ENCODE results near the gene ABHD3.

Gene ABHD3

GRCh38 chr18:21704603-21705364 is at the start of gene ABHD3:
TSS of gene ABHD3 (minus strand) at chr18:21704774. CDS start at chr18:21704665, 109 bp downstream.
- peak within 1 kb of the TSS; percentile 70 for H3K4me3 ChIP-seq (ENCODE audit: low read depth, low read length)
- peak; percentile 70 for DNase-seq (ENCODE audit: low read depth)
- TF ChIP-seq CTCF (IDR thresholded peaks at IDR 0.05; ENCODE audit: control insufficient read depth, extremely low read depth, insufficient read depth), result no peak

- DNase-seq (ENCODE audit: low read depth), result no peak
- no peak for TF ChIP-seq CTCF (IDR thresholded peaks at IDR 0.05; ENCODE audit: control insufficient read depth, extremely low read depth, insufficient read depth)
- no peak overlapping the region for H3K4me3 ChIP-seq (ENCODE audit: low read depth, low read length)
Observed at GRCh38 chr18:21747764-21748693, 43.5 kb upstream of the ABHD3 start.

- TF ChIP-seq CTCF (IDR thresholded peaks at IDR 0.05; ENCODE audit: control insufficient read depth, extremely low read depth, insufficient read depth), result no peak
Observed at GRCh38 chr18:21747268-21747667, 42.7 kb upstream of the ABHD3 start.

GRCh38 chr18:21745231-21745630 is 40.7 kb upstream of the ABHD3 start:
- no peak for TF ChIP-seq CTCF (IDR thresholded peaks at IDR 0.05; ENCODE audit: control insufficient read depth, extremely low read depth, insufficient read depth)
- DNase-seq (ENCODE audit: low read depth), result no peak
- no peak overlapping the region for H3K4me3 ChIP-seq (ENCODE audit: low read depth, low read length)

More at GRCh38 chr18:21747268-21747667, 42.7 kb upstream of the ABHD3 start:
- H3K4me3 ChIP-seq (ENCODE audit: low read depth, low read length), result no peak overlapping the region
- no peak for DNase-seq (ENCODE audit: low read depth)

- no peak overlapping the region for H3K4me3 ChIP-seq (ENCODE audit: low read depth, low read length)
- no peak for DNase-seq (ENCODE audit: low read depth)
- TF ChIP-seq CTCF (IDR thresholded peaks at IDR 0.05; ENCODE audit: control insufficient read depth, extremely low read depth, insufficient read depth), result no peak
Observed at GRCh38 chr18:21743166-21743832, 38.7 kb upstream of the ABHD3 start.

GRCh38 chr18:21742315-21742687 is 37.7 kb upstream of the ABHD3 start:
- no peak for TF ChIP-seq CTCF (IDR thresholded peaks at IDR 0.05; ENCODE audit: control insufficient read depth, extremely low read depth, insufficient read depth)
- H3K4me3 ChIP-seq (ENCODE audit: low read depth, low read length), result peak overlapping the region; percentile 75
- no peak for DNase-seq (ENCODE audit: low read depth)

Measured in LNCaP clone FGC (cell line).